ENCODE data around the gene UBASH3A. TPM values are rescaled to one million over a fixed set of nuclear protein-coding genes. Genes with fewer than 3 reads are reported as not detected.

The UBASH3A gene
- total RNA-seq, 1 donor from 2014 or later, result not detected

DNA sequence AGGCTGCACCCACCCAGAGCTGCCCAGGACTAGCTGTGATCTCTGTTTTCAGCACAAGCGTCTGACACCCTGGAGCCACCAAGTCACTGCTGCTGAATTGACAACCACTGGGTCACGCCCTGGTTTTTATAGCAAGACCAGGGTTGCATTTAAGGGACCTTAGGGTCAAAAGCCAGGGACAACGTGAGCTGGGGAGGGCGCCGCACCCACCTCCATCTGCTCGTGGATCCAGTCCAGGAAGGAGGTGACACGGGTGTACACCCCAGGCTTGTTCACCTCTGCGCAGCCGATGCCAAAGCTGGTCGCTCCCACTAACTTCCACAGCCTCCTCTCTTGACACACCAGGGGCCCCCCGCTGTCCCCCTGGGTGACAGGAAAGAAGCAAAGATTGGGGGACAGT lies 28.2 kb upstream of the UBASH3A start:
- Mint-ChIP-seq H3K4me1 (no peaks in the 10 kb centered on the region), H3K27ac (no peak overlapping the region), H3K4me3 (no peak overlapping the region), H3K36me3 (no peaks in the 10 kb centered on the region), H3K27me3 (ENCODE audit: low read depth) (peaks cover 48% of the 10 kb centered on the region), H3K9me3 (no peaks in the 10 kb centered on the region)
- TF ChIP-seq, protein P1, sequence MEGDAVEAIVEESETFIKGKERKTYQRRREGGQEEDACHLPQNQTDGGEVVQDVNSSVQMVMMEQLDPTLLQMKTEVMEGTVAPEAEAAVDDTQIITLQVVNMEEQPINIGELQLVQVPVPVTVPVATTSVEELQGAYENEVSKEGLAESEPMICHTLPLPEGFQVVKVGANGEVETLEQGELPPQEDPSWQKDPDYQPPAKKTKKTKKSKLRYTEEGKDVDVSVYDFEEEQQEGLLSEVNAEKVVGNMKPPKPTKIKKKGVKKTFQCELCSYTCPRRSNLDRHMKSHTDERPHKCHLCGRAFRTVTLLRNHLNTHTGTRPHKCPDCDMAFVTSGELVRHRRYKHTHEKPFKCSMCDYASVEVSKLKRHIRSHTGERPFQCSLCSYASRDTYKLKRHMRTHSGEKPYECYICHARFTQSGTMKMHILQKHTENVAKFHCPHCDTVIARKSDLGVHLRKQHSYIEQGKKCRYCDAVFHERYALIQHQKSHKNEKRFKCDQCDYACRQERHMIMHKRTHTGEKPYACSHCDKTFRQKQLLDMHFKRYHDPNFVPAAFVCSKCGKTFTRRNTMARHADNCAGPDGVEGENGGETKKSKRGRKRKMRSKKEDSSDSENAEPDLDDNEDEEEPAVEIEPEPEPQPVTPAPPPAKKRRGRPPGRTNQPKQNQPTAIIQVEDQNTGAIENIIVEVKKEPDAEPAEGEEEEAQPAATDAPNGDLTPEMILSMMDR (IDR thresholded peaks at IDR 0.05; ENCODE audit: unreplicated experiment), result no peak
- DNase-seq (ENCODE audit: low spot score in 2 of 2, unreplicated experiment in 2 of 2), result no peak

DNA sequence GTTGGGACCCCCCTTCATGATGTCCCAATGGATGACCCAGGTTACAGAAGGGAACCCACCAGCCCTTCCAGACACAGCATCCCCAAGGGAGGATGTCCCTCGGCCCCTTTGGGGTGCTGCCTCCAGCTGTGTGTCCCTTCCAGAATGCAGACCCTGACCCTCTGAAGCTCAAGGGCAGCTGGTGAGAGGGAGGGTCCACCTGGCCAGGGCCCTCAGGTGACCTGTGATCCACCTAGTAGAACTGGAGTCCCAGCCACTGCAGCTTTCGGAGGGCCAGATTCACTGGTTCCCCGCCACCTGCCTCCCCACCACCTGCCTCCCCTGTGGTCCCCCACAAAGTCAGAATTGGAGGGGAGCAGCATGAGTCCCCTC lies 27.8 kb upstream of the UBASH3A start:
- TF ChIP-seq, protein P1 (IDR thresholded peaks at IDR 0.05; ENCODE audit: unreplicated experiment), result no peak
- H3K4me1 Mint-ChIP-seq, result no peaks in the 10 kb centered on the region
- H3K9me3 Mint-ChIP-seq, result no peaks in the 10 kb centered on the region
- peaks cover 47% of the 10 kb centered on the region for H3K27me3 Mint-ChIP-seq (ENCODE audit: low read depth)
- H3K4me3 Mint-ChIP-seq, result no peak overlapping the region
- DNase-seq (ENCODE audit: low spot score in 2 of 2, unreplicated experiment in 2 of 2), result no peak
- no peaks in the 10 kb centered on the region for H3K36me3 Mint-ChIP-seq
- no peak overlapping the region for H3K27ac Mint-ChIP-seq

DNA sequence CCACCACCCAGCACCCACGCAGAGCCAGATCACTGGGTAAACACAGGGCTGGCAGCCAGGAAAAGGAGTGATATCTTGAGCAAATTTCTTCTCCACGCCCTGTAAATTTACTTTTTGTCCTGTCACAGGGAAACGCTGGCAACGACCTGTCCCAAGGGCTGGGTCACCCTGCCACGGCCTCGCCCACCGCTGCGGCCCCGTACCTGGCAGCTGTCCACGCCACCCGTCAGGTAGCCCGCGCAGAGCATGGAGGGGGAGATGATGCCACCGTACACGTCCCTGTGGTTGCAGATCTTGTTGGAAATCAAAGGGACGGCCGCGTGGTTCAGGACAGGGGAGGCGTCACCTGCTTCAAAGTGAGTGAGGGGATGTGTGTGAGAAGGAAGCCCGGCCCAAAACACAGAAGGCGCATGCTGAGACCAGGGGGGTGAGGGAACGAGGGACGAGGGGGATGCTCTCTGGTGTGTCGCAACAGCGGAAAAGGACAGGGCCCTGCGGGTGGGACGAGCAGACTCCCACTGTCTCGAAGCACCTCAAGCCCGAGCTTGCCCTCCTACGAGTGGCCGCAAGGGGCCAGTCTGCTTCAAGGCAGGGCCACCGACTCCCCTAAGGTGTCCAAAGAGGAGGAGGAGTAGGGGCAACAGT lies 27.2 kb upstream of the UBASH3A start:
- no peaks in the 10 kb centered on the region for H3K4me1 Mint-ChIP-seq
- no peak for DNase-seq (ENCODE audit: low spot score in 2 of 2, unreplicated experiment in 2 of 2)
- TF ChIP-seq, protein P1 (IDR thresholded peaks at IDR 0.05; ENCODE audit: unreplicated experiment), result no peak
- no peaks in the 10 kb centered on the region for H3K36me3 Mint-ChIP-seq
- peaks cover under 1% of the 10 kb centered on the region for H3K9me3 Mint-ChIP-seq
- H3K27me3 Mint-ChIP-seq (ENCODE audit: low read depth), result peaks cover 44% of the 10 kb centered on the region
- no peak overlapping the region for H3K4me3 Mint-ChIP-seq
- no peak overlapping the region for H3K27ac Mint-ChIP-seq

DNA sequence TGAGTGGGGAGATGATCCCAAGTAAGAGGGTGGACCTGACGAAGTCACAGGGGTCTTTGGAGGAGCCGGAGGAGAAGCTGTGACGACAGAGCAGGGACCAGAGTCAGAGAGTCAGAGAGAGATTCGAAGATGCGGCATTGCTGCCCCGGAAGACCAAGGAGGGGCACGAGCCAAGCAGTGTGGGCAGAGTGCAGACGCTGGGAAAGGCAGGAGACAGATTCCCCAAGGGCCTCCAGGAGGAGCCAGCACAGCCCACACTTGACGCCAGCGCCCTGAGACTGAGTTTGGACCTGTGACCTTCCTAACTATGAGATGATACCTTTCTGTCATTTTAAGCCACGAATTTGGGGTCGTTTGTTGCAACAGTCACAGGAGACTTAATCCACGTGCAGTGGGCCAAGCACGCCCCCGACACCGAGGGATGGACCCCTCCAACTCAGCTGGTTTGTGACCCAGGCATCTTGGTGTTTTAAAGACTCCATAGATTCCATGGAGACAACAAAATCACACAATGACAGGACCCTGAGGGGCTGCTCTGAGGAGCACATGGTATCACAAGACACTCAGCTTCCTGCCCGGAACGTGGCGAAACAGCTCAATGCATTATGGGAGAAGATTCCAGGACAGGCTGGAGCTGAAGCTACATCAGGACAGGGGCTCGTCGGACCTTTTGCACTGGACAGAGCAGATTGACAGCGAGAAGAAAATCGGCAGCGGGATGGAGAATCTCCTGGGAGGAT lies 26.3 kb upstream of the UBASH3A start:
- Mint-ChIP-seq H3K27me3 (ENCODE audit: low read depth) (peaks cover 44% of the 10 kb centered on the region), H3K4me1 (no peaks in the 10 kb centered on the region), H3K4me3 (no peak overlapping the region), H3K27ac (no peak overlapping the region), H3K9me3 (peaks cover 7% of the 10 kb centered on the region), H3K36me3 (no peaks in the 10 kb centered on the region)
- TF ChIP-seq, protein P1 (IDR thresholded peaks at IDR 0.05; ENCODE audit: unreplicated experiment), result no peak
- DNase-seq (ENCODE audit: low spot score in 2 of 2, unreplicated experiment in 2 of 2), result no peak

DNA sequence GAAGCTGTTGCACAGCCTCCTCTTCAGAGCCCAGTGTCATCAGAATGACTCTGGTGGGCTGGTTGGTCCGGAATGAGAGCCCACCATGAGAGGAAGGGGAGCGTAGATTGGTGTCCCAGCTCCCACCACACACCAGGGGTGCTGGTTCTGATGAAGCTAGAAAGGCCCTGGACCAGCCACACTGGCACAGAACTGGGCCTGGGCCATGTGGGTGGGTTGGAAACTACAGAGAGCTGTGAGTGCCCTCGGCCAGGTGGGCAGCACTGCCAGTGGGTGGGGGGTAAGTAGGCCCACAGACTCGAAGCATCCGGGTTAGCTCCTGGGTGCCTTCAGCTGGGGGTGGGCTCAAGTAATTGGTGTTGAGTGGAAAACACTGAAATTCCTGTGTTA lies 25.8 kb upstream of the UBASH3A start:
- no peaks in the 10 kb centered on the region for H3K36me3 Mint-ChIP-seq
- H3K4me1 Mint-ChIP-seq, result no peaks in the 10 kb centered on the region
- DNase-seq (ENCODE audit: low spot score in 2 of 2, unreplicated experiment in 2 of 2), result no peak
- peaks cover 47% of the 10 kb centered on the region for H3K27me3 Mint-ChIP-seq (ENCODE audit: low read depth)
- no peak overlapping the region for H3K27ac Mint-ChIP-seq
- H3K4me3 Mint-ChIP-seq, result no peak overlapping the region
- TF ChIP-seq, protein P1 (IDR thresholded peaks at IDR 0.05; ENCODE audit: unreplicated experiment), result no peak
- H3K9me3 Mint-ChIP-seq, result peaks cover 10% of the 10 kb centered on the region
